DOHH2 (cell line): ENCODE results near the gene GNPAT.

Experiments used
- EZH2phosphoT487 ChIP-seq: fragments of 200-600 bp; sonication (generic); IDR thresholded peaks from 2 replicates; pipeline ENCODE4 v1.6.1; 2017; ENCODE audit warnings: borderline replicate concordance, mild to moderate bottlenecking, antibody characterized with exemption, low read length, moderate library complexity, mixed read lengths
- TF ChIP-seq, protein P1 (sequence below): fragments of 200-600 bp; sonication (generic); IDR thresholded peaks from one replicate; pipeline ENCODE4 v1.5.1; 2014; ENCODE audit warnings: antibody characterized with exemption, mild to moderate bottlenecking, low read depth, low read length; ENCODE audit not compliant: poor library complexity, severe bottlenecking

DNA sequence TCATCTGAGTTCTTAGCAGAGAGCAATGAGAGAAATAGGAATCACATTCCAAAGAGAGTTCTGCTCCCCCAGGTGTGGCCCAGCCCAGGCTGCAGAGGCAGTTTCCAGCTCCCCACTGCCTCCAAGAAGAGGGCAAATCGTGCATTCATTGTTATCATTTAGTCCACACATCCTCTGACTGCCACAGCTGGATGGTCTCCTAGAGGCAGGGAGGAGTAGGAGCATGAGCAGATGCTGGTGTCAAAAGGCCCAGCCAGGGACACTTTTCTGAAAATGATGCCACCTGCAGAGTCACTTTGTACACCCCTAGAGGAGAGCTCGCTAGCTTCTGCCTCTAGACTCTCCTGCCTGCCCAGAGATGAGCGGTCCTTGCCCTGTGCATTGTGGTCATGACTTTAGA is 33.6 kb upstream of the GNPAT start:
- TF ChIP-seq, protein P1, sequence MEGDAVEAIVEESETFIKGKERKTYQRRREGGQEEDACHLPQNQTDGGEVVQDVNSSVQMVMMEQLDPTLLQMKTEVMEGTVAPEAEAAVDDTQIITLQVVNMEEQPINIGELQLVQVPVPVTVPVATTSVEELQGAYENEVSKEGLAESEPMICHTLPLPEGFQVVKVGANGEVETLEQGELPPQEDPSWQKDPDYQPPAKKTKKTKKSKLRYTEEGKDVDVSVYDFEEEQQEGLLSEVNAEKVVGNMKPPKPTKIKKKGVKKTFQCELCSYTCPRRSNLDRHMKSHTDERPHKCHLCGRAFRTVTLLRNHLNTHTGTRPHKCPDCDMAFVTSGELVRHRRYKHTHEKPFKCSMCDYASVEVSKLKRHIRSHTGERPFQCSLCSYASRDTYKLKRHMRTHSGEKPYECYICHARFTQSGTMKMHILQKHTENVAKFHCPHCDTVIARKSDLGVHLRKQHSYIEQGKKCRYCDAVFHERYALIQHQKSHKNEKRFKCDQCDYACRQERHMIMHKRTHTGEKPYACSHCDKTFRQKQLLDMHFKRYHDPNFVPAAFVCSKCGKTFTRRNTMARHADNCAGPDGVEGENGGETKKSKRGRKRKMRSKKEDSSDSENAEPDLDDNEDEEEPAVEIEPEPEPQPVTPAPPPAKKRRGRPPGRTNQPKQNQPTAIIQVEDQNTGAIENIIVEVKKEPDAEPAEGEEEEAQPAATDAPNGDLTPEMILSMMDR: no peak
- no peak for TF ChIP-seq EZH2phosphoT487
